ENCODE data around the gene RPS8. TPM values are rescaled to one million over a fixed set of nuclear protein-coding genes. Genes with fewer than 3 reads are reported as not detected.

The RPS8 gene
- total and polyA plus RNA-seq, 7 experiments from 2014 or later = 954 to 3,409 (median 2,318) TPM

- POLR2A ChIA-PET = interaction anchor here (0.7 to 14.4 kb wide), 2 partner anchors 9 to 21 kb away, joined by 5 to 709 read pairs; partner anchors contain the start of genes BTBD19, DYNLT4 and PLK3
- Histone ChIP-seq H3K27ac (ENCODE audit: low read depth, low read length) (no peak overlapping the region), H3K9me3 (ENCODE audit: control insufficient read depth in 2 of 3, low read length in 3 of 3) (no peaks in the 10 kb centered on the region), H3K27me3 (ENCODE audit: control insufficient read depth in 2 of 2, insufficient read depth in 2 of 2, low read length in 2 of 2) (no peaks in the 10 kb centered on the region), H3K4me1 (ENCODE audit: control insufficient read depth in 2 of 2, insufficient read depth in 2 of 2, low read length in 2 of 2) (no peaks in the 10 kb centered on the region), H3K36me3 (ENCODE audit: control insufficient read depth in 2 of 3, insufficient read depth in 3 of 3, low read length in 3 of 3) (no peaks in the 10 kb centered on the region), H3K4me3 (ENCODE audit: low read length) (no peak overlapping the region)
- DNase-seq (no peak), ATAC-seq (no peak)
- H3K27ac Mint-ChIP-seq = no peak overlapping the region
- H3K4me3 Mint-ChIP-seq = no peak overlapping the region
- H3K27me3 Mint-ChIP-seq = no peaks in the 10 kb centered on the region
- peaks cover 0 to 6% (median 0%) of the 10 kb centered on the region in 7 donors for H3K4me1 Mint-ChIP-seq
- intact Hi-C loops (cut with micrococcal nuclease) = no loop called here
- CTCF ChIA-PET = interaction anchor here (0.7 kb wide), 1 partner anchor 10 kb away, joined by 3 read pairs; no protein-coding TSS in a partner anchor
- no peaks in the 10 kb centered on the region for H3K36me3 Mint-ChIP-seq
- peaks cover 0 to 1% (median 0%) of the 10 kb centered on the region in 11 donors for H3K9me3 Mint-ChIP-seq
Observed at GRCh38 chr1:44828003-44828651, 52.8 kb downstream of the RPS8 start.

Other genes starting within 250 kb of the RPS8 start
- gene TMEM53, start 101.1 kb upstream of the RPS8 start, total RNA-seq = 1 to 10 TPM; 1.6 to 3.5 (median 1.9) TPM
- 1 to 10 TPM; 2.9 to 3.5 TPM for gene TMEM53, start 101.1 kb upstream of the RPS8 start, polyA plus RNA-seq
- 100 to 1,000 TPM in 1 of 5 experiments, 10 to 100 TPM in 4; 65.8 to 205 (median 87.0) TPM for gene ARMH1, start 100.8 kb upstream of the RPS8 start, total RNA-seq
- 10 to 100 TPM; 32.8 to 41.0 TPM for gene ARMH1, start 100.8 kb upstream of the RPS8 start, polyA plus RNA-seq
- gene RNU5D-1, start 44.4 kb upstream of the RPS8 start, total RNA-seq = not detected
- not detected for gene RNU5D-1, start 44.4 kb upstream of the RPS8 start, polyA plus RNA-seq
- gene KIF2C, start 35.7 kb upstream of the RPS8 start, total RNA-seq = 10 to 100 TPM in 1 of 5 experiments, 1 to 10 TPM in 2, under 1 TPM in 2; 0.32 to 69.3 (median 1.1) TPM
- under 1 TPM in 1 of 2 donors, not detected in 1; 0.52 TPM for gene KIF2C, start 35.7 kb upstream of the RPS8 start, polyA plus RNA-seq
- 1 to 10 TPM in 2 of 5 experiments, under 1 TPM in 3; 0.77 to 1.4 (median 0.96) TPM for gene BEST4, start 12.6 kb downstream of the RPS8 start, total RNA-seq
- gene BEST4, start 12.6 kb downstream of the RPS8 start, polyA plus RNA-seq = under 1 TPM in 1 of 2 donors, not detected in 1; 0.72 TPM
- 100 to 1,000 TPM in 4 of 5 experiments, 10 to 100 TPM in 1; 92.8 to 456 (median 142) TPM for gene PLK3, start 24.8 kb downstream of the RPS8 start, total RNA-seq
- 10 to 100 TPM; 30.5 to 59.1 TPM for gene PLK3, start 24.8 kb downstream of the RPS8 start, polyA plus RNA-seq
- gene DYNLT4, start 31.8 kb downstream of the RPS8 start, total RNA-seq = 1 to 10 TPM in 2 of 5 experiments, under 1 TPM in 3; 0.31 to 9.7 (median 0.87) TPM
- under 1 TPM in 1 of 2 donors, not detected in 1; 0.47 TPM for gene DYNLT4, start 31.8 kb downstream of the RPS8 start, polyA plus RNA-seq
- 10 to 100 TPM; 11.2 to 47.2 (median 13.5) TPM for gene BTBD19, start 33.0 kb downstream of the RPS8 start, total RNA-seq
- gene BTBD19, start 33.0 kb downstream of the RPS8 start, polyA plus RNA-seq = under 1 TPM; 0.07 to 0.28 TPM
- gene PTCH2, start 67.7 kb downstream of the RPS8 start, total RNA-seq = 1 to 10 TPM; 1.3 to 2.8 (median 1.4) TPM
- under 1 TPM in 1 of 2 donors, not detected in 1; 0.06 TPM for gene PTCH2, start 67.7 kb downstream of the RPS8 start, polyA plus RNA-seq
- gene EIF2B3, start 211.1 kb downstream of the RPS8 start, total RNA-seq = 10 to 100 TPM; 13.0 to 29.0 (median 17.8) TPM
- 10 to 100 TPM; 19.4 to 32.0 TPM for gene EIF2B3, start 211.1 kb downstream of the RPS8 start, polyA plus RNA-seq
- gene HECTD3, start 235.8 kb downstream of the RPS8 start, total RNA-seq = 10 to 100 TPM; 38.8 to 53.7 (median 42.2) TPM
- 10 to 100 TPM; 12.2 to 26.9 TPM for gene HECTD3, start 235.8 kb downstream of the RPS8 start, polyA plus RNA-seq
- 10 to 100 TPM; 40.7 to 72.8 (median 58.1) TPM for gene UROD, start 236.7 kb downstream of the RPS8 start, total RNA-seq
- gene UROD, start 236.7 kb downstream of the RPS8 start, polyA plus RNA-seq = 10 to 100 TPM; 90.5 to 91.3 TPM

Data from naive thymus-derived CD4-positive, alpha-beta T cell (primary cell).